Loucy (cell line): ENCODE measurements around the gene RC3H1.

Experiments used
- H2AFZ ChIP-seq: fragments of 200-600 bp; sonication (generic); 2 replicates; pipeline ENCODE4 v1.6.0; 2016; ENCODE audit warnings: antibody characterized with exemption, mild to moderate bottlenecking, low read length, moderate library complexity
- H3F3A ChIP-seq: fragments of 200-600 bp; 2 replicates; pipeline ENCODE4 v1.6.0; 2016; ENCODE audit warnings: antibody characterized with exemption, low read depth, mild to moderate bottlenecking
- H3K27me3 ChIP-seq: fragments of 200-600 bp; sonication (generic); 2 replicates; pipeline ENCODE4 v1.6.1; 2014; ENCODE audit warnings: low read length, mild to moderate bottlenecking; ENCODE audit not compliant: insufficient read depth, poor library complexity, severe bottlenecking
- H3K36me3 ChIP-seq: fragments of 200-600 bp; sonication (generic); 2 replicates; pipeline ENCODE4 v1.6.1; 2016; ENCODE audit warnings: low read length; ENCODE audit not compliant: insufficient read depth
- H3K4me1 ChIP-seq: fragments of 200-600 bp; sonication (generic); 2 replicates; pipeline ENCODE4 v1.5.1; 2014; ENCODE audit warnings: low read length, mild to moderate bottlenecking; ENCODE audit not compliant: insufficient read depth, poor library complexity, severe bottlenecking
- H3K4me2 ChIP-seq: fragments of 200-600 bp; sonication (generic); 2 replicates; pipeline ENCODE4 v1.6.0; 2014; ENCODE audit warnings: antibody characterized with exemption, low read length, low read depth, mild to moderate bottlenecking; ENCODE audit not compliant: poor library complexity, severe bottlenecking
- H3K4me3 ChIP-seq: fragments of 200-600 bp; sonication (generic); 2 replicates; pipeline ENCODE4 v1.5.1; 2014; ENCODE audit warnings: low read length, mild to moderate bottlenecking, mixed read lengths; ENCODE audit not compliant: poor library complexity, severe bottlenecking
- H3K79me2 ChIP-seq: fragments of 200-600 bp; sonication (generic); 2 replicates; pipeline ENCODE4 v1.6.1; 2014; ENCODE audit warnings: low read length; ENCODE audit not compliant: insufficient read depth
- H3K9ac ChIP-seq: fragments of 200-600 bp; sonication (generic); 2 replicates; pipeline ENCODE4 v1.6.0; 2014; ENCODE audit warnings: mild to moderate bottlenecking, low read depth, low read length, moderate library complexity; ENCODE audit not compliant: poor library complexity, severe bottlenecking
- H3K9me2 ChIP-seq: fragments of 200-600 bp; sonication (generic); replicated peaks from 2 replicates; pipeline ENCODE4 v1.6.1; 2016; ENCODE audit warnings: low read depth, low read length, mixed read lengths
- H3K9me3 ChIP-seq: fragments of 200-600 bp; sonication (generic); 2 replicates; pipeline ENCODE4 v1.6.1; 2014; ENCODE audit warnings: mild to moderate bottlenecking, antibody characterized with exemption, low read length, low read depth; ENCODE audit not compliant: insufficient read depth
- H4K20me1 ChIP-seq: fragments of 200-600 bp; sonication (generic); 2 replicates; pipeline ENCODE4 v1.6.0; 2014; ENCODE audit warnings: antibody characterized with exemption, low read length, mild to moderate bottlenecking; ENCODE audit not compliant: insufficient read depth, poor library complexity, severe bottlenecking
- CTCF ChIP-seq: fragments of 200-600 bp; sonication (generic); conservative IDR thresholded peaks from 2 replicates; pipeline ENCODE4 v1.5.1; 2014; ENCODE audit warnings: mild to moderate bottlenecking, antibody characterized with exemption, low read length
- EZH2phosphoT487 ChIP-seq: fragments of 200-600 bp; IDR thresholded peaks from 2 replicates; pipeline ENCODE4 v1.6.1; 2018; ENCODE audit warnings: antibody characterized with exemption, mild to moderate bottlenecking, moderate library complexity, borderline replicate concordance

The RC3H1 gene

GRCh38 chr1:174028495-174028894 is 6.3 kb upstream of the RC3H1 start:
- Histone ChIP-seq H3K36me3 (no peaks in the 10 kb centered on the region), H3F3A (no peaks in the 10 kb centered on the region), H3K4me2 (no peak overlapping the region), H3K9me2 (no peaks in the 10 kb centered on the region), H3K9me3 (no peaks in the 10 kb centered on the region), H3K4me3 (no peak overlapping the region), H3K9ac (no peak overlapping the region), H4K20me1 (no peaks in the 10 kb centered on the region), H3K4me1 (no peaks in the 10 kb centered on the region), H3K79me2 (no peaks in the 10 kb centered on the region), H2AFZ (no peak overlapping the region), H3K27me3 (no peaks in the 10 kb centered on the region)
- TF ChIP-seq CTCF (no peak), EZH2phosphoT487 (no peak)

GRCh38 chr1:174023440-174023839 is 1.3 kb upstream of the RC3H1 start:
- Histone ChIP-seq H2AFZ (peak overlapping the region; percentile 99; the same call in 1 of the 2 replicates), H3K4me2 (peak overlapping the region; percentile 92), H3K36me3 (no peaks in the 10 kb centered on the region), H3K4me3 (no peak overlapping the region), H3K4me1 (peaks cover 34% of the 10 kb centered on the region), H4K20me1 (peaks cover 36% of the 10 kb centered on the region), H3K79me2 (peaks cover 37% of the 10 kb centered on the region), H3K27me3 (no peaks in the 10 kb centered on the region), H3K9me2 (no peaks in the 10 kb centered on the region), H3K9ac (no peak overlapping the region), H3K9me3 (no peaks in the 10 kb centered on the region), H3F3A (no peaks in the 10 kb centered on the region)
- TF ChIP-seq EZH2phosphoT487 (no peak), CTCF (no peak)

GRCh38 chr1:174022976-174023277 is 770 bp upstream of the RC3H1 start:
- TF ChIP-seq CTCF (no peak), EZH2phosphoT487 (no peak)
- H2AFZ ChIP-seq: peak overlapping the region; percentile 99
- H3K4me3 ChIP-seq: peak overlapping the region; percentile 94

More at GRCh38 chr1:174022976-174023277, 770 bp upstream of the RC3H1 start:
- H3K36me3 ChIP-seq: no peaks in the 10 kb centered on the region
- H3K27me3 ChIP-seq: no peaks in the 10 kb centered on the region
- no peaks in the 10 kb centered on the region for H3F3A ChIP-seq
- H3K9me3 ChIP-seq: no peaks in the 10 kb centered on the region
- H4K20me1 ChIP-seq: peaks cover 42% of the 10 kb centered on the region
- H3K9ac ChIP-seq: peak overlapping the region; percentile 90
- H3K79me2 ChIP-seq: peaks cover 42% of the 10 kb centered on the region
- peaks cover 40% of the 10 kb centered on the region for H3K4me1 ChIP-seq
- H3K9me2 ChIP-seq: no peaks in the 10 kb centered on the region
- H3K4me2 ChIP-seq: peak overlapping the region; percentile 92
